HG03175 (cell line): ENCODE results near the gene SH3PXD2A.

Experiments used
- ATAC-seq: cut with Tn5 transposase; IDR thresholded peaks from one replicate; pipeline ENCODE4 v1.9.1; 2021; ENCODE audit warnings: mild to moderate bottlenecking, moderate library complexity; ENCODE audit not compliant: unreplicated experiment

SH3PXD2A gene

GRCh38 chr10:103794996-103795395 is 60.4 kb downstream of the SH3PXD2A start:
- ATAC-seq = no peak

GRCh38 chr10:103793920-103794883 is 61.2 kb downstream of the SH3PXD2A start:
- ATAC-seq = no peak

GRCh38 chr10:103793429-103793828 is 61.9 kb downstream of the SH3PXD2A start:
- ATAC-seq = no peak

GRCh38 chr10:103792547-103792946 is 62.8 kb downstream of the SH3PXD2A start:
- ATAC-seq = no peak

- no peak for ATAC-seq
These were observed 63.5 kb downstream of the SH3PXD2A start for GRCh38 chr10:103791858-103792257.

- ATAC-seq = no peak
These were observed 64.1 kb downstream of the SH3PXD2A start for GRCh38 chr10:103791291-103791690.

- ATAC-seq = no peak
These were observed 64.8 kb downstream of the SH3PXD2A start for GRCh38 chr10:103790580-103790979.

GRCh38 chr10:103789771-103790201 is 65.6 kb downstream of the SH3PXD2A start:
- ATAC-seq = no peak

- no peak for ATAC-seq
These were observed 66.2 kb downstream of the SH3PXD2A start for GRCh38 chr10:103789161-103789560.

- ATAC-seq = no peak
These were observed 68.0 kb downstream of the SH3PXD2A start for GRCh38 chr10:103787331-103787730.

GRCh38 chr10:103786020-103786419 is 69.4 kb downstream of the SH3PXD2A start:
- ATAC-seq = no peak

GRCh38 chr10:103784723-103785418 is 70.5 kb downstream of the SH3PXD2A start:
- no peak for ATAC-seq

- no peak for ATAC-seq
These were observed 71.3 kb downstream of the SH3PXD2A start for GRCh38 chr10:103784089-103784488.

- no peak for ATAC-seq
These were observed 71.7 kb downstream of the SH3PXD2A start for GRCh38 chr10:103783681-103784080.

- ATAC-seq = no peak
These were observed 73.9 kb downstream of the SH3PXD2A start for GRCh38 chr10:103781329-103782061.

- ATAC-seq = no peak
These were observed 74.9 kb downstream of the SH3PXD2A start for GRCh38 chr10:103780242-103781149.

- no peak for ATAC-seq
These were observed 76.8 kb downstream of the SH3PXD2A start for GRCh38 chr10:103778358-103779139.

GRCh38 chr10:103776878-103777591 is 78.3 kb downstream of the SH3PXD2A start:
- no peak for ATAC-seq

- no peak for ATAC-seq
These were observed 79.6 kb downstream of the SH3PXD2A start for GRCh38 chr10:103775776-103776175.
